GM12878 (cell line): Measurements from ENCODE around the gene CEBPB. TPM values are rescaled to one million over a fixed set of nuclear protein-coding genes. Genes with fewer than 3 reads are reported as not detected.
"Not testable (repeated sequence)": the region's sequence is repeated elsewhere in the genome, so short reads cannot be mapped to it uniquely, and the experiment has no call there.

Experiments used
- ATAC-seq: fragments of 200-7000 bp; cut with Tn5 transposase; 3 replicates; pipeline ENCODE4 v1.9.1; 2020; ENCODE audit warnings: mild to moderate bottlenecking, moderate library complexity
- BruUV-seq: library from RNA; stranded (reverse); fragments of 400-500 nt; replicated peaks from 2 replicates; lab custom pipeline; 2021; lab: Mats Ljungman, UMichigan
- CTCF ChIA-PET: fragments of 300-600 bp; sonication (Branson Sonifier 250); formaldehyde crosslinking; extraction: SDS; loops from one replicate; lab custom pipeline; 2021; ENCODE audit warnings: inconsistent platforms; lab: Yijun Ruan, JAX
- POLR2A ChIA-PET: fragments of 350-600 bp; formaldehyde crosslinking; extraction: SDS; loops from one replicate; lab custom pipeline; 2021; ENCODE audit warnings: inconsistent platforms; lab: Charles Lee
- RAD21 ChIA-PET: fragments of 300-600 bp; sonication (Branson Sonifier 250); formaldehyde crosslinking; loops from one replicate; lab custom pipeline; 2023; ENCODE audit warnings: antibody characterized with exemption; ENCODE audit not compliant: unreplicated experiment; lab: Charles Lee
- SMC1A ChIA-PET: fragments of 300-600 bp; sonication (Branson Sonifier 250); formaldehyde crosslinking; loops from one replicate; lab custom pipeline; 2023; ENCODE audit not compliant: unreplicated experiment, uncharacterized antibody; lab: Charles Lee
- DNase-seq: peaks from one replicate; pipeline ENCODE4 v3.0.0-alpha.2; 2011; ENCODE audit warnings: low read depth, low spot score
- FAIRE-seq: peaks from 3 replicates; lab custom pipeline; 2011; peaks lifted over from hg19 to GRCh38; lab: Jason Lieb, UNC
- H2AFZ ChIP-seq: 2 replicates; pipeline ENCODE4 v1.6.0; 2011; ENCODE audit warnings: low read depth, low read length, control low read depth; ENCODE audit not compliant: control insufficient read depth
- H3K27ac ChIP-seq: 2 replicates; pipeline ENCODE4 v1.5.1; 2011; ENCODE audit warnings: control low read depth; ENCODE audit not compliant: control insufficient read depth, insufficient read depth
- H3K27me3 ChIP-seq, 2 experiments: replicated peaks in 1 of 2; 2 replicates each; pipeline versions ENCODE4 v1.6.0 to v1.6.1; 2011; ENCODE audit warnings: low read length in 1 of 2; ENCODE audit not compliant: control insufficient read depth in 2 of 2, insufficient read depth in 2 of 2
- H3K36me3 ChIP-seq, 2 experiments: 2 replicates each; pipeline ENCODE4 v1.5.1; 2011; ENCODE audit warnings: low read length in 1 of 2; ENCODE audit not compliant: control insufficient read depth in 2 of 2, insufficient read depth in 2 of 2
- H3K4me1 ChIP-seq: 2 replicates; pipeline ENCODE4 v1.6.1; 2011; ENCODE audit warnings: mild to moderate bottlenecking, low read length, moderate library complexity, mixed read lengths; ENCODE audit not compliant: control insufficient read depth, insufficient read depth
- H3K4me2 ChIP-seq: 2 replicates; pipeline ENCODE4 v1.6.0; 2011; ENCODE audit warnings: control low read depth; ENCODE audit not compliant: control insufficient read depth, insufficient read depth
- H3K4me3 ChIP-seq: fragments of 200-600 bp; sonication (generic); 2 replicates; pipeline ENCODE4 v1.5.1; 2016
- H3K79me2 ChIP-seq: 2 replicates; pipeline ENCODE4 v1.6.0; 2011; ENCODE audit warnings: low read length; ENCODE audit not compliant: control insufficient read depth, insufficient read depth
- H3K9ac ChIP-seq: 2 replicates; pipeline ENCODE4 v1.8.0; 2011; ENCODE audit warnings: low read length, control low read depth, mixed read lengths; ENCODE audit not compliant: control insufficient read depth, insufficient read depth
- H3K9me3 ChIP-seq: replicated peaks from 3 replicates; pipeline ENCODE4 v1.5.1; 2011; ENCODE audit warnings: mild to moderate bottlenecking, low read length; ENCODE audit not compliant: control insufficient read depth, insufficient read depth
- H4K20me1 ChIP-seq: 2 replicates; pipeline ENCODE4 v1.6.0; 2011; ENCODE audit not compliant: control insufficient read depth, insufficient read depth
- EZH2 ChIP-seq: IDR thresholded peaks from 2 replicates; pipeline ENCODE4 v1.6.1; 2012; ENCODE audit warnings: low read depth, mild to moderate bottlenecking, control low read depth, inconsistent platforms, low read length, borderline replicate concordance; ENCODE audit not compliant: control insufficient read depth
- HDAC2 ChIP-seq: fragments of 200-600 bp; sonication (generic); IDR thresholded peaks from 2 replicates; pipeline ENCODE4 v1.6.1; 2017
- MEF2A ChIP-seq: IDR thresholded peaks from 2 replicates; pipeline ENCODE4 v1.6.1; 2011; ENCODE audit warnings: low read depth, mild to moderate bottlenecking, low read length, moderate library complexity; ENCODE audit not compliant: insufficient read depth
- PBX3 ChIP-seq: IDR thresholded peaks from 2 replicates; pipeline ENCODE4 v1.6.1; 2011; ENCODE audit warnings: mild to moderate bottlenecking, low read depth, low read length, moderate library complexity; ENCODE audit not compliant: insufficient replicate concordance
- PKNOX1 ChIP-seq: fragments of 450-650 bp; IDR thresholded peaks from 2 replicates; pipeline ENCODE4 v1.6.1; 2016; ENCODE audit warnings: mild to moderate bottlenecking
- PML ChIP-seq: IDR thresholded peaks from 2 replicates; pipeline ENCODE4 v1.6.1; 2012; ENCODE audit warnings: low read length, inconsistent platforms
- POLR2A ChIP-seq: IDR thresholded peaks from 2 replicates; pipeline ENCODE4 v1.6.1; 2011; ENCODE audit warnings: low read depth, mild to moderate bottlenecking, low read length
- POLR2AphosphoS2 ChIP-seq: IDR thresholded peaks from 2 replicates; pipeline ENCODE4 v1.6.1; 2011; ENCODE audit warnings: low read depth, mild to moderate bottlenecking, low read length, improper control_type of control experiment, moderate library complexity
- SIN3A ChIP-seq: IDR thresholded peaks from 2 replicates; pipeline ENCODE4 v1.6.1; 2012; ENCODE audit warnings: low read depth, low read length, improper control_type of control experiment
- SREBF1 ChIP-seq: IDR thresholded peaks from 2 replicates; pipeline ENCODE4 v1.6.1; 2012; ENCODE audit warnings: mild to moderate bottlenecking, low read length
- SREBF2 ChIP-seq: IDR thresholded peaks from 2 replicates; pipeline ENCODE4 v1.6.1; 2012; ENCODE audit warnings: mild to moderate bottlenecking, low read length
- STAT1 ChIP-seq: fragments of 450-650 bp; conservative IDR thresholded peaks from 2 replicates; pipeline ENCODE4 v1.6.1; 2014; ENCODE audit warnings: antibody characterized with exemption, mild to moderate bottlenecking
- YY1 ChIP-seq: IDR thresholded peaks from 2 replicates; pipeline ENCODE4 v1.6.1; 2011; ENCODE audit warnings: low read depth, mild to moderate bottlenecking, low read length
- ZBED1 ChIP-seq: IDR thresholded peaks from 2 replicates; pipeline ENCODE4 v1.6.1; 2016; ENCODE audit warnings: borderline replicate concordance
- ZNF207 ChIP-seq: fragments of 450-650 bp; IDR thresholded peaks from 2 replicates; pipeline ENCODE4 v1.6.1; 2014; ENCODE audit warnings: antibody characterized with exemption, mild to moderate bottlenecking, borderline replicate concordance
- ZNF24 ChIP-seq: fragments of 450-650 bp; IDR thresholded peaks from 2 replicates; pipeline ENCODE4 v1.6.1; 2017; ENCODE audit warnings: antibody characterized with exemption, mild to moderate bottlenecking
- WGBS: methylation state at CpG from one replicate; pipeline ENCODE4 v1.1.6; 2016; ENCODE audit warnings: low lambda C conversion rate; ENCODE audit not compliant: insufficient replicate concordance, insufficient coverage; ENCODE audit errors: missing lambda C conversion rate; 5-methylcytosine and 5-hydroxymethylcytosine counted together
- in situ Hi-C: fragments of 300-500 bp; cut with MboI; formaldehyde crosslinking; loops from 9 replicates; pipeline ENCODE4 v1.14.3; 2018; ENCODE audit warnings: mixed read lengths
- intact Hi-C: fragments of 100-400 bp; cut with micrococcal nuclease; formaldehyde crosslinking; loops from one replicate; pipeline ENCODE4 v1.14.2; 2022; ENCODE audit not compliant: unreplicated experiment
- polyA plus RNA-seq, 11 experiments: library from polyadenylated mRNA; depleted of rRNA in 4 of 11; unstranded in 6 of 11; stranded (reverse) in 5 of 11; fragments of >200 nt; fragmentation: Nextera tagmentation in 4 of 11; fragmentation: Illumina TruSeq in 1 of 11; extraction: Ambion mirVana in 4 of 11; extraction: Trizol in 1 of 11; gene quantifications; 1 replicate in 1 of 11; 2 replicates in 10 of 11; pipeline versions ENCODE4 v1.2.1 to v1.2.3, GENCODE V29; 2011 to 2016; ENCODE audit warnings: inconsistent platforms in 2 of 11, missing spikeins in 2 of 11, low read depth in 1 of 11
- total RNA-seq, 4 experiments: library from RNA; depleted of rRNA in 3 of 4; stranded (reverse); fragments of >200 nt in 3 of 4; fragmentation: Illumina TruSeq in 1 of 4; extraction: Trizol in 1 of 4; gene quantifications; 2 replicates each; pipeline versions ENCODE4 v1.2.1 to v1.2.3, GENCODE V29; 2013 to 2021

The CEBPB gene
- total and polyA plus RNA-seq, 10 of the 15 experiments (the other 5 are each of a cell fraction or from before 2014, with no cell fraction given), result 0.18 to 8.8 (median 1.6) TPM

GRCh38 chr20:50161494-50161893 lies 29.1 kb upstream of the CEBPB start:
- FAIRE-seq, DNase-seq, H2AFZ ChIP-seq, H3K4me1 ChIP-seq, H3K27ac ChIP-seq, POLR2A ChIA-PET, H4K20me1 ChIP-seq, BruUV-seq, in situ Hi-C loops, H3K4me2 ChIP-seq, H3K9me3 ChIP-seq, H3K27me3 ChIP-seq, SMC1A ChIA-PET, ATAC-seq, H3K4me3 ChIP-seq, intact Hi-C loops, H3K79me2 ChIP-seq, H3K36me3 ChIP-seq, H3K9ac ChIP-seq: not testable (repeated sequence)
- ChIA-PET RAD21 (interaction anchor here (0.5 to 1.2 kb wide), 2 partner anchors 78 to 300 kb away, joined by 3 read pairs; no protein-coding TSS in a partner anchor), CTCF (interaction anchor here (1.6 kb wide), 1 partner anchor 8 kb away, joined by 6 read pairs; no protein-coding TSS in a partner anchor)
- 72% methylated on average over 7 of the region's 7 CpGs for WGBS

- ChIA-PET RAD21 (no interaction called here), POLR2A (no interaction called here), SMC1A (no interaction called here), CTCF (interaction anchor here (1.2 kb wide), 1 partner anchor 10 kb away, joined by 3 read pairs; no protein-coding TSS in a partner anchor)
- in situ Hi-C loops, result no loop called here
- no peaks in the 10 kb centered on the region for H3K27me3 ChIP-seq
- no peak for DNase-seq
- no peak overlapping the region for H2AFZ ChIP-seq
- H4K20me1 ChIP-seq, result no peaks in the 10 kb centered on the region
- WGBS, result 81% methylated on average over 9 of the region's 9 CpGs
- H3K9me3 ChIP-seq, result no peaks in the 10 kb centered on the region
- H3K4me3 ChIP-seq, result no peak overlapping the region
- no peak overlapping the region for H3K27ac ChIP-seq
- no peak overlapping the region for H3K4me2 ChIP-seq
- H3K36me3 ChIP-seq, result no peaks in the 10 kb centered on the region
- no peak overlapping the region for H3K9ac ChIP-seq
- intact Hi-C loops, result no loop called here
- H3K79me2 ChIP-seq, result no peaks in the 10 kb centered on the region
- TF ChIP-seq PML (no peak), SIN3A (no peak), PKNOX1 (no peak), POLR2AphosphoS2 (no peak), ZBED1 (no peak), YY1 (no peak), POLR2A (no peak), EZH2 (no peak), SREBF1 (no peak), MEF2A (no peak), HDAC2 (no peak), PBX3 (no peak), ZNF207 (no peak), ZNF24 (no peak), SREBF2 (no peak), STAT1 (no peak)
- no peak for FAIRE-seq
- peaks cover 6% of the 10 kb centered on the region; the same call in 1 of the 2 replicates for H3K4me1 ChIP-seq
- no peak for ATAC-seq
- BruUV-seq, result no TSS peak
Measured at GRCh38 chr20:50163570-50164317, 26.9 kb upstream of the CEBPB start.
